ENCODE measurements around the gene SCAMP3. TPM values are rescaled to one million over a fixed set of nuclear protein-coding genes. Genes with fewer than 3 reads are reported as not detected.

SCAMP3 gene
- total RNA-seq, 1 experiment from 2014 or later: 64.2 TPM

- TF ChIP-seq, protein P1, sequence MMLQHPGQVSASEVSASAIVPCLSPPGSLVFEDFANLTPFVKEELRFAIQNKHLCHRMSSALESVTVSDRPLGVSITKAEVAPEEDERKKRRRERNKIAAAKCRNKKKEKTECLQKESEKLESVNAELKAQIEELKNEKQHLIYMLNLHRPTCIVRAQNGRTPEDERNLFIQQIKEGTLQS (IDR thresholded peaks at IDR 0.05): no peak
- TF ChIP-seq FOSL1 (IDR thresholded peaks at IDR 0.05; ENCODE audit: low read depth) (no peak), YY1 (IDR thresholded peaks at IDR 0.05; ENCODE audit: extremely low read depth, insufficient replicate concordance, low read depth, low read length) (no peak), SIN3A (IDR thresholded peaks at IDR 0.05; ENCODE audit: low read depth) (no peak)
- TF ChIP-seq, protein P2, sequence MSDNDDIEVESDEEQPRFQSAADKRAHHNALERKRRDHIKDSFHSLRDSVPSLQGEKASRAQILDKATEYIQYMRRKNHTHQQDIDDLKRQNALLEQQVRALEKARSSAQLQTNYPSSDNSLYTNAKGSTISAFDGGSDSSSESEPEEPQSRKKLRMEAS (IDR thresholded peaks at IDR 0.05): no peak
- TF ChIP-seq, protein P3, sequence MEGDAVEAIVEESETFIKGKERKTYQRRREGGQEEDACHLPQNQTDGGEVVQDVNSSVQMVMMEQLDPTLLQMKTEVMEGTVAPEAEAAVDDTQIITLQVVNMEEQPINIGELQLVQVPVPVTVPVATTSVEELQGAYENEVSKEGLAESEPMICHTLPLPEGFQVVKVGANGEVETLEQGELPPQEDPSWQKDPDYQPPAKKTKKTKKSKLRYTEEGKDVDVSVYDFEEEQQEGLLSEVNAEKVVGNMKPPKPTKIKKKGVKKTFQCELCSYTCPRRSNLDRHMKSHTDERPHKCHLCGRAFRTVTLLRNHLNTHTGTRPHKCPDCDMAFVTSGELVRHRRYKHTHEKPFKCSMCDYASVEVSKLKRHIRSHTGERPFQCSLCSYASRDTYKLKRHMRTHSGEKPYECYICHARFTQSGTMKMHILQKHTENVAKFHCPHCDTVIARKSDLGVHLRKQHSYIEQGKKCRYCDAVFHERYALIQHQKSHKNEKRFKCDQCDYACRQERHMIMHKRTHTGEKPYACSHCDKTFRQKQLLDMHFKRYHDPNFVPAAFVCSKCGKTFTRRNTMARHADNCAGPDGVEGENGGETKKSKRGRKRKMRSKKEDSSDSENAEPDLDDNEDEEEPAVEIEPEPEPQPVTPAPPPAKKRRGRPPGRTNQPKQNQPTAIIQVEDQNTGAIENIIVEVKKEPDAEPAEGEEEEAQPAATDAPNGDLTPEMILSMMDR (IDR thresholded peaks at IDR 0.05 in 2 of 3, conservative IDR thresholded peaks at IDR 0.05 in 1 of 3; ENCODE audit: borderline replicate concordance in 1 of 3, insufficient read depth in 1 of 3, low read depth in 2 of 3, low read length in 2 of 3): no peak
- Histone ChIP-seq H4K20me1 (ENCODE audit: insufficient read depth) (no peaks in the 10 kb centered on the region), H3K4me3 (replicated peaks in 1 of 2; ENCODE audit: low read depth in 1 of 2, low read length in 2 of 2) (peak within 1 kb of the TSS; percentile 89 to 100), H3K9me3 (ENCODE audit: control insufficient read depth in 1 of 2, insufficient read depth in 1 of 2, low read depth in 1 of 2, low read length in 2 of 2) (no peaks in the 10 kb centered on the region), H3K79me2 (ENCODE audit: insufficient read depth, low read length) (peaks cover 16% of the 10 kb centered on the region), H3K27me3 (ENCODE audit: insufficient read depth, low read length) (no peaks in the 10 kb centered on the region), H3K9ac (ENCODE audit: low read length) (peak within 1 kb of the TSS; percentile 93), H3K4me2 (ENCODE audit: low read length) (peak within 1 kb of the TSS; percentile 77), H3K4me1 (ENCODE audit: control insufficient read depth in 1 of 2, insufficient read depth in 2 of 2, low read length in 2 of 2) (peaks cover 22 to 33% of the 10 kb centered on the region in 2 experiments), H3K27ac (ENCODE audit: low read depth, low read length) (peak within 1 kb of the TSS; percentile 90), H3K9me2 (ENCODE audit: insufficient read depth) (no peaks in the 10 kb centered on the region), H3K36me3 (ENCODE audit: control insufficient read depth in 1 of 2, insufficient read depth in 2 of 2, low read length in 2 of 2) (peaks cover 0 to 6% of the 10 kb centered on the region in 2 experiments; a peak in 1 of 4 replicates), H2AFZ (ENCODE audit: low read depth, low read length, poor library complexity, severe bottlenecking) (no peak within 1 kb of the TSS)
- RAD21 ChIA-PET (ENCODE audit: low non-redundant PET in 1 of 2, low total read pairs in 2 of 2, uncharacterized antibody in 2 of 2, unreplicated experiment in 2 of 2): interaction anchor here in 1 of 2 experiments (0.9 kb wide), 1 partner anchor 296 kb away, joined by 4 read pairs; no protein-coding TSS in a partner anchor
- no peak for DNase-seq (ENCODE audit: low read depth, low spot score)
- POLR2A ChIA-PET: interaction anchor here (1.5 to 3.0 kb wide), 2 partner anchors 14 to 19 kb away, joined by 4 to 9 read pairs; no protein-coding TSS in a partner anchor
- TSS peak; percentile 59 for BruUV-seq (replicated peaks)
- CTCF ChIA-PET: interaction anchor here (1.0 to 4.0 kb wide), 10 partner anchors 11 to 296 kb away, joined by 3 to 16 read pairs (median 4); partner anchors contain the start of genes CLK2 and KRTCAP2
- no peak for ATAC-seq
- intact Hi-C loops (cut with micrococcal nuclease): loop anchor here (2.0 to 5.0 kb wide), 3 partner anchors 19 to 384 kb away; a partner anchor contains a TSS
These were observed 54.2 kb downstream of the SCAMP3 start, which contains the start of gene THBS3 for GRCh38 chr1:155207806-155208540. Gene THBS3 (minus strand): TSS chr1:155207897. CDS start chr1:155207876, 21 bp downstream.
